Breast epithelium (tissue), 4 donors: Measurements from ENCODE around the gene LCN6. TPM values are rescaled to one million over a fixed set of nuclear protein-coding genes. Genes with fewer than 3 reads are reported as not detected.

ENCODE experiments used
- DNase-seq, 2 donors: peaks; one replicate each; pipeline ENCODE4 v3.0.0-alpha.2; 2019; ENCODE audit warnings: low spot score in 2 of 2
- H3K27ac ChIP-seq, 2 donors: fragments of 200-600 bp; sonication (generic) in 1 of 2; one replicate each; pipeline ENCODE4 v1.5.1; 2016 to 2019; ENCODE audit warnings: mild to moderate bottlenecking in 1 of 2
- H3K27me3 ChIP-seq, 2 donors: fragments of 200-600 bp; sonication (generic) in 1 of 2; one replicate each; pipeline versions ENCODE4 v1.5.1 to v1.6.0; 2017 to 2019; ENCODE audit warnings: control low read depth in 1 of 2, mild to moderate bottlenecking in 1 of 2
- H3K36me3 ChIP-seq: fragments of 200-600 bp; one replicate; pipeline ENCODE4 v1.5.1; 2019
- H3K4me1 ChIP-seq, 2 donors: fragments of 200-600 bp; sonication (generic); one replicate each; pipeline ENCODE4 v1.5.1; 2016 to 2019; ENCODE audit warnings: control low read depth in 1 of 2
- H3K4me3 ChIP-seq, 3 donors: fragments of 200-600 bp; sonication (generic); 1 replicate in 2 of 3; 2 replicates in 1 of 3; pipeline ENCODE4 v1.5.1; 2016 to 2019; ENCODE audit warnings: mild to moderate bottlenecking in 3 of 3, moderate library complexity in 2 of 3
- H3K9me3 ChIP-seq, 2 donors: fragments of 200-600 bp; sonication (generic) in 1 of 2; one replicate each; pipeline ENCODE4 v1.5.1; 2016 to 2019; ENCODE audit warnings: control low read depth in 1 of 2
- CTCF ChIP-seq, 3 donors: fragments of 450-650 bp; IDR thresholded peaks; one replicate each; pipeline ENCODE4 v1.5.1; 2016 to 2017; ENCODE audit warnings: antibody characterized with exemption in 3 of 3, mild to moderate bottlenecking in 3 of 3, moderate library complexity in 3 of 3
- POLR2A ChIP-seq: fragments of 450-650 bp; IDR thresholded peaks from one replicate; pipeline ENCODE4 v1.6.1; 2016; ENCODE audit warnings: antibody characterized with exemption, mild to moderate bottlenecking, moderate library complexity
- POLR2AphosphoS5 ChIP-seq, 3 donors: sonication (generic); formaldehyde crosslinking; IDR thresholded peaks; one replicate each; pipeline ENCODE4 v1.6.1; 2017; ENCODE audit warnings: antibody characterized with exemption in 3 of 3
- intact Hi-C: fragments of 100-400 bp; cut with DNase I; formaldehyde crosslinking; loops from one replicate; pipeline ENCODE4 v1.15.1; 2023; ENCODE audit warnings: low total_unique reads
- total RNA-seq, 3 donors: library from RNA; depleted of rRNA; stranded (reverse); fragments of >200 nt; gene quantifications; one replicate each; pipeline ENCODE4 v1.1.0, GENCODE V29; 2016

Gene LCN6
- total RNA-seq, 3 donors from 2014 or later = 4.1 to 12.2 (median 9.5) TPM

DNA sequence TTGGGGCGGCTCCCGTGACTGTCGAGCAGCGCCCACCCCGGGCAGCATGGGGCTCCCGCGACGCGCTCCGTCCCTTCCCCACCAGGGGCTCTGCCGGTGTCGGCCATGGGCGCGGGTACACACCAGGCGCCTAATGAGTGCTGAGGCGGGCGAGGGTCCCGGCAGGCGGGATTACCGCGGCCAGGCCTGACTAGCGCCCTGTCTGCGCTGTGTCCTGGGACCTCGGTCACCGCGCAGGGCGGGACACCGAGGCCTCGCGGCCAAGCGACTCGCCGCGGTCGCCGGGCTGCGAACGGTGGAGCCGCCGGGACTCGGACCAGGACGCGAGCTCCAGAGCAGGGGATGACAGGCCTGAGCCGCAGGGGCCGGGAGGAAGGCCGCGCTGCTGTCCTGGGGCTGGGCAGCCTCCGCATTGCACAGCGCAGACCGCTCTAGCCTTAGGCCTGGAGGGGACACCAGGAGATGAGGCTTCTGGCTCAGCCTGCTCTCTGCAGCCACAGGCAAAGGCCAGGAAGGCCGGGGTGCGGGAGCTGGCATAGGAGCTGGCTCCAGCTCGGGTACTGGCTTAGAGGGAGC, 19.7 kb downstream of the LCN6 start:
- peak overlapping the region in 1 of 2 donors; percentile 13 for H3K27ac ChIP-seq
- H3K27me3 ChIP-seq = no peaks in the 10 kb centered on the region
- no peaks in the 10 kb centered on the region for H3K9me3 ChIP-seq
- DNase-seq = no peak
- H3K4me1 ChIP-seq = peaks cover 3 to 14% of the 10 kb centered on the region in 2 donors
- intact Hi-C loops = no loop called here
- H3K4me3 ChIP-seq = peak overlapping the region; percentile 75 to 86 (median 81)
- TF ChIP-seq POLR2A (no peak), POLR2AphosphoS5 (IDR thresholded peaks at IDR 0.05) (no peak), CTCF (IDR thresholded peaks at IDR 0.05) (no peak)
- peaks cover 6% of the 10 kb centered on the region for H3K36me3 ChIP-seq

- H3K36me3 ChIP-seq = peaks cover 11% of the 10 kb centered on the region
- intact Hi-C loops = no loop called here
- H3K4me3 ChIP-seq = peak overlapping the region; percentile 75 to 86 (median 81)
- H3K9me3 ChIP-seq = no peaks in the 10 kb centered on the region
- TF ChIP-seq POLR2AphosphoS5 (IDR thresholded peaks at IDR 0.05) = peak; percentile 98 to 99 (median 98)
- TF ChIP-seq POLR2A = peak; percentile 87
- TF ChIP-seq CTCF (IDR thresholded peaks at IDR 0.05) = peak; percentile 44 to 96 (median 78)
- peaks cover 3 to 14% of the 10 kb centered on the region in 2 donors for H3K4me1 ChIP-seq
- DNase-seq = peak; percentile 77 to 92
- no peaks in the 10 kb centered on the region for H3K27me3 ChIP-seq
- peak overlapping the region; percentile 13 to 45 for H3K27ac ChIP-seq
Measured at GRCh38 chr9:136728080-136728547, 20.2 kb downstream of the LCN6 start.

DNA sequence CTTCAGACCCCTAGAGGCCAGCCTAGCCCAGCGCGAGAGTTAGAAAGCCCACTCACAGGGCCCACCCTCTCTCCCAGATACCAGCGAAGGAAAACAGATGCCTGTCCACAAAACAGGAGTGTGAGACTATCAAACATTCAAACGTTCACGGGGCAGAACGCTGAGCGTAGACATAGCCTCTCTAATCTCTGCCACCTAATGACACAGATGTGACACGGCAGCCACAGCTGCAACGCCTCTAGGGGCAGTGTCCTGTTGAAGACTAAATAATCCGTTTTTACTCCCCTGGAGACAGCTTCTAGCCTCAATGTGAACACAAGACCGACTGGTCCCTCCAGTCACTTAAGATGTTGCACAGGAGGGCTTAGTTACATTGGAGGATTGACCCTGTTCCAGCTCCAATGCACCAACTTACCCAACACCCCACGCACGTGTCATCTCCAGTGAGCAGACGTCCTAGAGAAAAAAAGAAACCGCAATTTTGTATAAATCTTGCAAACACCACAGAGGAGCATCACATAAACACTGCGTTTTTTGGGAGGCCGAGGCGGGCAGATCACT, 21.6 kb downstream of the LCN6 start:
- no peak overlapping the region for H3K27ac ChIP-seq
- no peak for DNase-seq

GRCh38 chr9:136726118-136726517, 22.2 kb downstream of the LCN6 start:
- peaks cover 3 to 14% of the 10 kb centered on the region in 2 donors for H3K4me1 ChIP-seq
- intact Hi-C loops = no loop called here
- no peaks in the 10 kb centered on the region for H3K27me3 ChIP-seq
- H3K4me3 ChIP-seq = peak overlapping the region; percentile 75 to 86 (median 81)
- peak overlapping the region in 1 of 2 donors; percentile 30 for H3K27ac ChIP-seq
- no peaks in the 10 kb centered on the region for H3K9me3 ChIP-seq
- no peak for TF ChIP-seq POLR2AphosphoS5 (IDR thresholded peaks at IDR 0.05)
- no peak for DNase-seq
- H3K36me3 ChIP-seq = peaks cover 13% of the 10 kb centered on the region

More for the DNA sequence above, 21.6 kb downstream of the LCN6 start:
- intact Hi-C loops = no loop called here
- Histone ChIP-seq H3K27me3 (no peaks in the 10 kb centered on the region), H3K9me3 (no peaks in the 10 kb centered on the region), H3K4me3 (peak overlapping the region; percentile 75 to 86 (median 81)), H3K36me3 (peaks cover 13% of the 10 kb centered on the region), H3K4me1 (peaks cover 3 to 14% of the 10 kb centered on the region in 2 donors)
- TF ChIP-seq CTCF (IDR thresholded peaks at IDR 0.05) (peak in 2 of 3 donors; percentile 7 to 34), POLR2A (no peak)

DNA sequence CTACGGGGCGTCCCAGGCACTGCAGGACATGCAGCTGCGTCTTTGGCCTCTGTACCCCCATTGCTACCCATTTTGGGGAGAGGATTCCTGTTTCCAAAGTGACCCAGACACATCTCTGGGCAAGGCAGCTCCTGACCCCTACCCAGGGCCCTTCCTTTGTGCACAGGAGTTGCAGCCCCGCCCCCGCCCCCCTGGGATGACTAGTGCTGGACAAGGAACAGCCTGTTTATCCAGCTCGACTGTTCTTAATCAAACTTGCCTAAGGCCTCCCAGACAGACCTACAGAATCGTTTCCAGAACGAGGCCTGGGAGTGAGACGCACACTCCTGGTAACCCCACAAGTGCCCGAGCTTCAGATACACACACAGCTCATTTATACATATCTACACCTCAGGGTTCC, 22.7 kb downstream of the LCN6 start:
- peaks cover 3 to 14% of the 10 kb centered on the region in 2 donors for H3K4me1 ChIP-seq
- no peaks in the 10 kb centered on the region for H3K27me3 ChIP-seq
- TF ChIP-seq CTCF (IDR thresholded peaks at IDR 0.05) (no peak), POLR2A (no peak)
- H3K9me3 ChIP-seq = no peaks in the 10 kb centered on the region
- intact Hi-C loops = no loop called here
- peak overlapping the region in 2 of 3 donors; percentile 75 to 81 for H3K4me3 ChIP-seq
- peak overlapping the region in 1 of 2 donors; percentile 30 for H3K27ac ChIP-seq
- peaks cover 13% of the 10 kb centered on the region for H3K36me3 ChIP-seq
- no peak for DNase-seq
